Endothelial cell of umbilical vein (primary cell): Measurements from ENCODE around the gene WNT11. TPM values are rescaled to one million over a fixed set of nuclear protein-coding genes. Genes with fewer than 3 reads are reported as not detected.

Source experiments
- BruUV-seq: library from RNA; stranded (reverse); fragments of 400-500 nt; replicated peaks from 2 replicates; lab custom pipeline; 2021; lab: Mats Ljungman, UMichigan
- CTCF ChIA-PET: fragments of 300-600, 350-600 bp; sonication (Branson Sonifier 250); formaldehyde crosslinking; loops from one replicate; lab custom pipeline; 2021; ENCODE audit warnings: antibody characterized with exemption, inconsistent platforms; lab: Charles Lee
- POLR2A ChIA-PET: fragments of 300-600, 350-600 bp; sonication (Branson Sonifier 250); formaldehyde crosslinking; loops from one replicate; lab custom pipeline; 2021; ENCODE audit warnings: antibody characterized with exemption, inconsistent platforms; lab: Charles Lee
- DNase-seq: peaks from one replicate; pipeline ENCODE4 v3.0.0-alpha.2; 2011; ENCODE audit warnings: low read depth, low spot score
- FAIRE-seq: peaks from 2 replicates; lab custom pipeline; 2011; peaks lifted over from hg19 to GRCh38; lab: Jason Lieb, UNC
- H2AFZ ChIP-seq: 2 replicates; pipeline ENCODE4 v1.6.0; 2012; ENCODE audit warnings: low read depth, low read length, control low read depth, inconsistent platforms
- H3K27ac ChIP-seq: 2 replicates; pipeline ENCODE4 v1.5.1; 2011; ENCODE audit warnings: low read depth, mild to moderate bottlenecking, control low read depth, low read length, moderate library complexity; ENCODE audit not compliant: insufficient read depth
- H3K27me3 ChIP-seq, 2 experiments: 2 replicates each; pipeline versions ENCODE4 v1.6.0 to v1.6.1; 2011; ENCODE audit warnings: low read length in 2 of 2, mixed read lengths in 1 of 2; ENCODE audit not compliant: control insufficient read depth in 2 of 2, insufficient read depth in 2 of 2
- H3K36me3 ChIP-seq, 2 experiments: 2 replicates in 1 of 2; 3 replicates in 1 of 2; pipeline ENCODE4 v1.5.1; 2011; ENCODE audit warnings: low read length in 2 of 2, mild to moderate bottlenecking in 1 of 2, moderate library complexity in 1 of 2; ENCODE audit not compliant: control insufficient read depth in 2 of 2, insufficient read depth in 2 of 2; ENCODE audit errors: extremely low read depth in 1 of 2
- H3K4me1 ChIP-seq: 3 replicates; pipeline ENCODE4 v1.5.1; 2011; ENCODE audit warnings: mild to moderate bottlenecking, low read length; ENCODE audit not compliant: control insufficient read depth, insufficient read depth; ENCODE audit errors: extremely low read depth
- H3K4me2 ChIP-seq: 2 replicates; pipeline ENCODE4 v1.6.1; 2011; ENCODE audit warnings: low read length, control low read depth, mixed read lengths; ENCODE audit not compliant: insufficient read depth
- H3K4me3 ChIP-seq, 3 experiments: fragments of 200-600 bp in 1 of 3; sonication (generic), shearing (Covaris generic) in 1 of 3; replicated peaks in 1 of 3; 2 replicates each; pipeline ENCODE4 v1.5.1; 2011 to 2016; ENCODE audit warnings: control low read depth in 3 of 3, low read length in 3 of 3, mild to moderate bottlenecking in 2 of 3, inconsistent platforms in 1 of 3, low read depth in 1 of 3, moderate library complexity in 1 of 3; ENCODE audit not compliant: insufficient read depth in 1 of 3
- H3K79me2 ChIP-seq: 2 replicates; pipeline ENCODE4 v1.6.0; 2012; ENCODE audit warnings: low read length, inconsistent platforms; ENCODE audit not compliant: control insufficient read depth, insufficient read depth
- H3K9ac ChIP-seq: replicated peaks from 2 replicates; pipeline ENCODE3; 2011; ENCODE audit warnings: low read length, control low read depth; ENCODE audit not compliant: insufficient read depth; ENCODE audit errors: extremely low read depth
- H3K9me1 ChIP-seq: replicated peaks from 3 replicates; pipeline ENCODE4 v1.6.0; 2011; ENCODE audit warnings: mild to moderate bottlenecking, low read length; ENCODE audit not compliant: control insufficient read depth, insufficient read depth; ENCODE audit errors: extremely low read depth
- H3K9me3 ChIP-seq: replicated peaks from 2 replicates; pipeline ENCODE4 v1.5.1; 2012; ENCODE audit warnings: low read length, inconsistent platforms; ENCODE audit not compliant: control insufficient read depth, insufficient read depth
- H4K20me1 ChIP-seq: replicated peaks from 2 replicates; pipeline ENCODE3; 2011; ENCODE audit warnings: mild to moderate bottlenecking, low read length; ENCODE audit not compliant: control insufficient read depth, insufficient read depth; ENCODE audit errors: extremely low read depth
- EZH2 ChIP-seq: IDR thresholded peaks from 2 replicates; pipeline ENCODE4 v1.6.1; 2012; ENCODE audit warnings: borderline replicate concordance, low read depth, mild to moderate bottlenecking, moderate library complexity, low read length, inconsistent platforms; ENCODE audit not compliant: severe bottlenecking
- GATA2 ChIP-seq: IDR thresholded peaks from 2 replicates; pipeline ENCODE4 v1.7.0; 2011; ENCODE audit warnings: low read depth, mild to moderate bottlenecking, moderate library complexity, mixed read lengths, low read length; ENCODE audit not compliant: insufficient read length, insufficient read depth
- JUN ChIP-seq: IDR thresholded peaks from 2 replicates; pipeline ENCODE4 v1.6.1; 2011; ENCODE audit warnings: borderline replicate concordance, low read depth; ENCODE audit not compliant: insufficient read length, insufficient read depth
- POLR2A ChIP-seq: IDR thresholded peaks from 2 replicates; pipeline ENCODE4 v1.6.1; 2012; ENCODE audit warnings: low read depth, mild to moderate bottlenecking, control low read depth, low read length
- POLR2AphosphoS5 ChIP-seq: IDR thresholded peaks from 2 replicates; pipeline ENCODE4 v1.6.1; 2012; ENCODE audit warnings: low read depth, mild to moderate bottlenecking, control low read depth, low read length, moderate library complexity; ENCODE audit not compliant: insufficient read depth
- dilution Hi-C: fragments of 300-500 bp; cut with MboI; formaldehyde crosslinking; loops from one replicate; pipeline ENCODE4 v1.15.0; 2019; ENCODE audit warnings: low sequenced_read_pairs; ENCODE audit not compliant: extremely low pct_ligation_motif_present
- intact Hi-C: fragments of 100-400 bp; cut with micrococcal nuclease; formaldehyde crosslinking; loops from one replicate; pipeline ENCODE4 v1.10.0; 2022
- polyA plus RNA-seq, 4 experiments: library from polyadenylated mRNA; depleted of rRNA in 3 of 4; stranded (reverse) in 3 of 4; unstranded in 1 of 4; fragments of >200 nt; gene quantifications; 2 replicates each; pipeline versions ENCODE4 v1.2.1 to v1.2.3, GENCODE V29; 2011 to 2012; ENCODE audit warnings: missing spikeins in 1 of 4
- total RNA-seq: library from RNA; stranded (reverse); gene quantifications from 2 replicates; pipeline ENCODE4 v1.2.3, GENCODE V29; 2021
- TF ChIP-seq, protein P1 (sequence below), 2 donors: IDR thresholded peaks; 1 replicate in 1 of 2; 2 replicates in 1 of 2; pipeline ENCODE4 v1.5.1; 2011; ENCODE audit warnings: low read length in 2 of 2, mild to moderate bottlenecking in 2 of 2, moderate library complexity in 2 of 2, control low read depth in 1 of 2, inconsistent platforms in 1 of 2, low read depth in 1 of 2; ENCODE audit not compliant: insufficient read depth in 1 of 2; ENCODE audit errors: extremely low read depth in 1 of 2

The WNT11 gene
- total and polyA plus RNA-seq, 2 donors (not counting 3 experiments of a cell fraction or from before 2014, with no cell fraction given) = not detected

DNA sequence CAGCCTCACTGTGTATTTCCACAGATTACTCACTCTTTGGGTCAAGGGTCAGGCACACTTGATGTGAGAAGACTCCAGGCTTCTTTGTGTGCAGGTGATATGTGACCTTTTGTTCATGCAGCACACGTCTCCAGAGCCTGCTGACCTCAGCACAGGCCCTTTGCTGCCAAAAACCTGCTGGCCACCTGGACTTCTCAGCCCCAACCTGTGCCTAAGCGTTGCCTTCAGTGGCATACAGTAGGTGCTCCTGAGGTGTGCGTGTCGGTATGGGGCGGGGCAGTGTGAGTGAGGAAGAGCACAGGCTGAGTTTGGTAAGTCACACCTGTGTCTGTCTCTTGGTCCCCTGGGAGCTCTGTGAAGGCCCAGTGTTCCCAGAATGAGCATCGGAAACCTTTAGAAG is 58.1 kb downstream of the WNT11 start:
- H3K4me3 ChIP-seq = no peak overlapping the region
- no peaks in the 10 kb centered on the region for H3K79me2 ChIP-seq
- FAIRE-seq (no peak), DNase-seq (no peak)
- TF ChIP-seq, protein P1, sequence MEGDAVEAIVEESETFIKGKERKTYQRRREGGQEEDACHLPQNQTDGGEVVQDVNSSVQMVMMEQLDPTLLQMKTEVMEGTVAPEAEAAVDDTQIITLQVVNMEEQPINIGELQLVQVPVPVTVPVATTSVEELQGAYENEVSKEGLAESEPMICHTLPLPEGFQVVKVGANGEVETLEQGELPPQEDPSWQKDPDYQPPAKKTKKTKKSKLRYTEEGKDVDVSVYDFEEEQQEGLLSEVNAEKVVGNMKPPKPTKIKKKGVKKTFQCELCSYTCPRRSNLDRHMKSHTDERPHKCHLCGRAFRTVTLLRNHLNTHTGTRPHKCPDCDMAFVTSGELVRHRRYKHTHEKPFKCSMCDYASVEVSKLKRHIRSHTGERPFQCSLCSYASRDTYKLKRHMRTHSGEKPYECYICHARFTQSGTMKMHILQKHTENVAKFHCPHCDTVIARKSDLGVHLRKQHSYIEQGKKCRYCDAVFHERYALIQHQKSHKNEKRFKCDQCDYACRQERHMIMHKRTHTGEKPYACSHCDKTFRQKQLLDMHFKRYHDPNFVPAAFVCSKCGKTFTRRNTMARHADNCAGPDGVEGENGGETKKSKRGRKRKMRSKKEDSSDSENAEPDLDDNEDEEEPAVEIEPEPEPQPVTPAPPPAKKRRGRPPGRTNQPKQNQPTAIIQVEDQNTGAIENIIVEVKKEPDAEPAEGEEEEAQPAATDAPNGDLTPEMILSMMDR (IDR thresholded peaks at IDR 0.05; ENCODE audit: extremely low read depth in 1 of 2, insufficient read depth in 1 of 2, low read depth in 1 of 2, low read length in 2 of 2) = no peak
- TF ChIP-seq POLR2AphosphoS5 (no peak), POLR2A (no peak), JUN (no peak), GATA2 (no peak), EZH2 (no peak)
- no TSS peak for BruUV-seq
- peaks cover 0 to 3% of the 10 kb centered on the region in 2 experiments for H3K36me3 ChIP-seq
- H3K4me2 ChIP-seq = no peak overlapping the region
- H3K9me1 ChIP-seq = no peaks in the 10 kb centered on the region
- no peak overlapping the region for H3K27ac ChIP-seq
- intact Hi-C loops (no loop called here), dilution Hi-C loops (no loop called here)
- H4K20me1 ChIP-seq = no peaks in the 10 kb centered on the region
- ChIA-PET CTCF (interaction anchor here (1.4 kb wide), 1 partner anchor 254 kb away, joined by 3 read pairs; no protein-coding TSS in a partner anchor), POLR2A (interaction anchor here (0.7 kb wide), 1 partner anchor 8 kb away, joined by 4 read pairs; no protein-coding TSS in a partner anchor)
- H3K9ac ChIP-seq = no peak overlapping the region
- no peaks in the 10 kb centered on the region for H3K4me1 ChIP-seq
- H2AFZ ChIP-seq = no peak overlapping the region
- no peaks in the 10 kb centered on the region for H3K9me3 ChIP-seq
- no peaks in the 10 kb centered on the region for H3K27me3 ChIP-seq
